GM21447 (cell line): ENCODE data around the gene GRAP.

Experiments used
- ATAC-seq: cut with Tn5 transposase; IDR thresholded peaks from one replicate; pipeline ENCODE4 v1.9.1; 2021; ENCODE audit not compliant: unreplicated experiment

Gene GRAP

GRCh38 chr17:19004421-19005136 lies 42.2 kb downstream of the GRAP start, which contains the start of gene FAM83G:
TSS of gene FAM83G (minus strand) at chr17:19004764. CDS start at chr17:19004041, 723 bp downstream.
- ATAC-seq = peak; percentile 67

- ATAC-seq = peak; percentile 27
Observed at GRCh38 chr17:19003543-19004420, 43.0 kb downstream of the GRAP start.

- no peak for ATAC-seq
Observed at GRCh38 chr17:19002805-19003542, 43.8 kb downstream of the GRAP start.

- ATAC-seq = no peak
Observed at GRCh38 chr17:19001907-19002590, 44.7 kb downstream of the GRAP start.

GRCh38 chr17:19000531-19001325 lies 46.0 kb downstream of the GRAP start:
- ATAC-seq = no peak

GRCh38 chr17:18999911-19000310 lies 46.8 kb downstream of the GRAP start:
- ATAC-seq = no peak

- no peak for ATAC-seq
Observed at GRCh38 chr17:18999394-18999793, 47.4 kb downstream of the GRAP start.

- ATAC-seq = no peak
Observed at GRCh38 chr17:18997650-18998196, 49.0 kb downstream of the GRAP start.

GRCh38 chr17:18996458-18996857 lies 50.3 kb downstream of the GRAP start:
- ATAC-seq = no peak

GRCh38 chr17:18995220-18995619 lies 51.5 kb downstream of the GRAP start:
- ATAC-seq = no peak

- no peak for ATAC-seq
Observed at GRCh38 chr17:18994631-18995030, 52.1 kb downstream of the GRAP start.

- no peak for ATAC-seq
Observed at GRCh38 chr17:18993905-18994526, 52.7 kb downstream of the GRAP start.

- ATAC-seq = peak; percentile 59
Observed at GRCh38 chr17:18992454-18993130, 54.2 kb downstream of the GRAP start.

GRCh38 chr17:18991531-18992315 lies 55.0 kb downstream of the GRAP start:
- ATAC-seq = no peak

- no peak for ATAC-seq
Observed at GRCh38 chr17:18990331-18990730, 56.4 kb downstream of the GRAP start.

GRCh38 chr17:18988546-18989173 lies 58.1 kb downstream of the GRAP start:
- ATAC-seq = no peak

- no peak for ATAC-seq
Observed at GRCh38 chr17:18987862-18988545, 58.8 kb downstream of the GRAP start.
